Subcutaneous abdominal adipose tissue (tissue), 5 donors: ENCODE measurements around the gene ZNF428.

Experiments
- H3K27ac ChIP-seq: one replicate; pipeline ENCODE4 v1.7.0; 2013; ENCODE audit warnings: low read depth, mild to moderate bottlenecking, inconsistent platforms, low read length, moderate library complexity
- H3K27me3 ChIP-seq, 5 donors: one replicate each; pipeline ENCODE4 v1.7.0; 2013; ENCODE audit warnings: low read length in 5 of 5, inconsistent platforms in 1 of 5; ENCODE audit not compliant: control insufficient read depth in 5 of 5, insufficient read depth in 4 of 5
- H3K36me3 ChIP-seq, 5 donors: one replicate each; pipeline ENCODE4 v1.7.0; 2013; ENCODE audit warnings: low read length in 5 of 5; ENCODE audit not compliant: control insufficient read depth in 5 of 5, insufficient read depth in 5 of 5
- H3K4me1 ChIP-seq, 5 donors: one replicate each; pipeline ENCODE4 v1.7.0; 2013; ENCODE audit warnings: low read length in 5 of 5, mild to moderate bottlenecking in 3 of 5, moderate library complexity in 1 of 5; ENCODE audit not compliant: control insufficient read depth in 5 of 5, insufficient read depth in 5 of 5
- H3K4me3 ChIP-seq, 5 donors: one replicate each; pipeline ENCODE4 v1.7.0; 2013; ENCODE audit warnings: low read length in 5 of 5, low read depth in 1 of 5
- H3K9ac ChIP-seq, 5 donors: one replicate each; pipeline ENCODE4 v1.7.0; 2013; ENCODE audit warnings: low read length in 5 of 5, mild to moderate bottlenecking in 4 of 5, moderate library complexity in 3 of 5
- H3K9me3 ChIP-seq, 5 donors: one replicate each; pipeline ENCODE4 v1.7.0; 2013; ENCODE audit warnings: low read length in 5 of 5; ENCODE audit not compliant: control insufficient read depth in 5 of 5
- donor health status: healthy.
- donor health status: healthy.
- donor health status: healthy.
- donor health status: healthy.
- donor health status: healthy.

ZNF428 gene

DNA sequence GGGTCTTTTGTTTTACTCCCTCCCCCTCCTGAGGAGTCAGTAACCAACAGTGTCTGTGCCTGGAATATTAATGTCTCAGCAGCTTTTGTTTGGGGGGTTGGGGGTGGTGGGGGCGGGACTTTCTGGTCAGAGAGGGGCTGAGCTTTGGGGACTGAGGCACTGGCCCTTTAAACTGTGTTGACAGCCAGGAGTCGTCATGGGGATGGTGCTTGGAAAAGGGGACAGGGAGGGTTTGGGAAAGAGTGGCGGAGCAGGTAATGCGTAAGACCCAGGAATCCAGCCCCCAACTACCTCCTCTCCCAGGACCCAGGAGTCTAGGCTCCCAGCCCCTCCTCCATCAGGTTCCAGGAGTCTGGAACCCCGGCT, 15.1 kb upstream of the ZNF428 start:
- Histone ChIP-seq H3K4me1 (peaks cover 0 to 5% (median 4%) of the 10 kb centered on the region in 5 donors), H3K27me3 (peaks cover 5 to 27% (median 18%) of the 10 kb centered on the region in 5 donors), H3K9ac (no peak overlapping the region), H3K27ac (no peak overlapping the region), H3K4me3 (no peak overlapping the region), H3K36me3 (no peaks in the 10 kb centered on the region), H3K9me3 (no peaks in the 10 kb centered on the region)

- H3K27ac ChIP-seq, result no peak overlapping the region
- peaks cover 0 to 2% (median 2%) of the 10 kb centered on the region in 5 donors for H3K4me1 ChIP-seq
- H3K36me3 ChIP-seq, result no peaks in the 10 kb centered on the region
- H3K27me3 ChIP-seq, result peaks cover 5 to 25% (median 15%) of the 10 kb centered on the region in 5 donors
- H3K9ac ChIP-seq, result no peak overlapping the region
- H3K9me3 ChIP-seq, result no peaks in the 10 kb centered on the region
- H3K4me3 ChIP-seq, result no peak overlapping the region
Observed at GRCh38 chr19:43634068-43634467, 14.6 kb upstream of the ZNF428 start.

GRCh38 chr19:43633520-43633919, 14.1 kb upstream of the ZNF428 start:
- Histone ChIP-seq H3K4me1 (no peaks in the 10 kb centered on the region), H3K27me3 (peaks cover 5 to 20% (median 11%) of the 10 kb centered on the region in 5 donors), H3K9ac (no peak overlapping the region), H3K9me3 (no peaks in the 10 kb centered on the region), H3K36me3 (no peaks in the 10 kb centered on the region), H3K27ac (no peak overlapping the region), H3K4me3 (no peak overlapping the region)

DNA sequence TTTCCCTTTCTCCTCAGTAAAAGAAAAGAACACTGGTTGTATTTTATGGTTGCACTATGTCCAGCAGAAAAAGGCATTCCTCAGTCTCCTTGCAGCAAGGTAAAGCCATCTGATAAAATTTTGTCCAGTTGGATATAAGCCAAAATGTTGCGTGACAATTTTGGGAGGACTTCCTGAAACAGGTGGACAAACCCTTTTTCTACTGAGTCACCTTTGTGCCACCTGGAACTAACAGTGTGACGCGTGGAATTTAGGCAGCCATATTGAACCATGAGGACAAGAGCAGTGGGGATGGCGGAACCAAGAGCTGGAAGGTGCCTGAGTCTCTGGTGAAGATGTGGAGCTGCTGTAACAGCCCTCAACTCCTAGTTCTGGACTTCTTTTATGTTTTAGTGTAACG, 12.1 kb upstream of the ZNF428 start:
- Histone ChIP-seq H3K4me3 (no peak overlapping the region), H3K9me3 (no peaks in the 10 kb centered on the region), H3K4me1 (no peaks in the 10 kb centered on the region), H3K27me3 (peaks cover 8 to 19% (median 15%) of the 10 kb centered on the region in 5 donors), H3K27ac (no peak overlapping the region), H3K9ac (no peak overlapping the region), H3K36me3 (no peaks in the 10 kb centered on the region)

DNA sequence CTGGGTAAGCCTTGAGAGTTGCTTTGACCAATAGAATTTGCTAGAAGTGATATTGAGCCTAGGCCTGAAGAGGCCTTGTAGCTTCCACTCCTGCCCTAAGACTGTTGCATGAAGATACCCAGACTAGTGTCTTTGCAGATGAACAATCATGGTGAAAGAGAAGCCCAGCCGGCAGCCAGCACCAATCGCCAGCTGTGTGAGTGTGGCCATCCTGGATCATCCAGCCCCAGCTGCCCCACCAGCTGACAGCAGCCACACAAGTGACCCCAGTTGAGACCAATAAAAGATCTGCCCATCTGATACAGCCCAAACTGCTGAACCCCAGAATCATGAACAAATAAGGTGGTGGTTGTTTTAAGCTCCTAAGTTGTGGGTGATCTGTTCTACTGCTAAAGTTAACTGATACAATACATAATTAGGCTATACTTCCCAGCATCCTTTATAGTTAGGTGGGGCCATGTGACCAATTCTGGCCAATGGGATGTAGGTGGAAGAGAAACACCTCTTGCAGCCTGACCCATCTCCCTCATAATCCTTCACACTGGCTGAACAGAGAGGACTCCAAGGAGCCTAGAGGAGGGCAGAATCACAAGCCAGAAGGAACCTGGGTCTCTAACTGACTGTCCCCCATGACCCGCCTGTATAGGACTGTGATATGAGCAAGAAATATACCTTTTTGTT, 9.4 kb upstream of the ZNF428 start:
- Histone ChIP-seq H3K4me3 (no peak overlapping the region), H3K9me3 (no peaks in the 10 kb centered on the region), H3K36me3 (no peaks in the 10 kb centered on the region), H3K4me1 (peaks cover 0 to 3% (median 0%) of the 10 kb centered on the region in 5 donors), H3K27me3 (peaks cover 3 to 15% (median 10%) of the 10 kb centered on the region in 5 donors), H3K9ac (no peak overlapping the region), H3K27ac (no peak overlapping the region)

GRCh38 chr19:43626838-43627237, 7.4 kb upstream of the ZNF428 start:
- H3K36me3 ChIP-seq, result no peaks in the 10 kb centered on the region
- peaks cover 0 to 3% (median 0%) of the 10 kb centered on the region in 5 donors for H3K4me1 ChIP-seq
- no peak overlapping the region for H3K9ac ChIP-seq
- peaks cover 3 to 15% (median 10%) of the 10 kb centered on the region in 5 donors for H3K27me3 ChIP-seq
- no peaks in the 10 kb centered on the region for H3K9me3 ChIP-seq
- no peak overlapping the region for H3K27ac ChIP-seq
- H3K4me3 ChIP-seq, result no peak overlapping the region

DNA sequence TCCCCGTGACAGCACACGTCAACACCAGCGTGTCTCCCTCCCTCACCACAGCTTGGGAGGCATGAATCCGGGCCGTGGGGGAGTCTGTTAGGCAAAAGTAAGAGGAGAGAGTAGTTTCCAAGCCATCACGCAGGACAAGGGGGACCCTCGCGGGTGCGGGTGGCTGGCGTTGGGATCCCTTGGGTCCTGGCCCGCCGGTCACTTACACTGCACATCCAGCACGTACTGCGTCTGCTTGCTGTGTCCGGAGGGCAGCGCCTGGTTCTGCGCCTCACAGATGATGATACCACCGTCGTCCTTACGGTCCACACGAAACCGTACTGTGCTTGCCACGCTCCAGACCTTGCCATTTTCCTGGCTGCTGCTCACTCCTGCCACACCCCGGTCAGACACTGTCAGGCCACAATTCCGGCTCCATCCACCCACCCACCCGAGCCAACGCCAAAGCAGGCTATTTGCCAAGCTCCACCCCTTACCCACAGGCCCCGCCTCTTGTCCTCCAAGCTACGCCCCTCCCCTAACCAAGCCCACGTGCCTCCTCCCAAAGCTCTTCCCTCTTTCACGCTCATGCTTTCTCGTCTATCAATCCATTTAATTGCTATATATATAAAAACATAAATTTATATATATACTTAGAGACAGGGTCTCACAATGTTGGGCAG, 6.6 kb upstream of the ZNF428 start:
- Histone ChIP-seq H3K9ac (no peak overlapping the region), H3K9me3 (no peaks in the 10 kb centered on the region), H3K4me1 (peaks cover 0 to 3% (median 0%) of the 10 kb centered on the region in 5 donors), H3K4me3 (no peak overlapping the region), H3K27ac (no peak overlapping the region), H3K27me3 (peaks cover 3 to 15% (median 10%) of the 10 kb centered on the region in 5 donors), H3K36me3 (no peaks in the 10 kb centered on the region)

DNA sequence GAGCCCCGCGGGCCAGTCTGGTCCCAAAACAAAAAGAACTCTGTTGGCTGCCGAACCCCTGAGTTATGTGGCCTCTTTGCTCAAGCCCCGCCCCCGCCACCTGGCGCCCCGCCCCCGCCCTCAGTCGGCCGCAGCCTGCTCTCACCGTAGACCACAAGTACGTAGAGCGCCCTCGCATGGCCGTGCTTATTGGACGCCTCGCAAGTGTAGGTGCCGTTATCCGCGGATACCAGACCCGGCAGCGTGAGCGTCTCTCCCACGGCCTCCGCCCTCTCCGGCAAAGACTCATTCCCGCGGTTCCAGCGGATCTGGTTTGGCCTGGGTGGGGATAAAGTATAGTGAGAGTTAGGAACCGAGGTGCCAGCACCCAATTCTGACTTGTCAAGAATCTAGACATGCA, 5.5 kb upstream of the ZNF428 start:
- Histone ChIP-seq H3K4me3 (no peak overlapping the region), H3K36me3 (no peaks in the 10 kb centered on the region), H3K9ac (no peak overlapping the region), H3K9me3 (no peaks in the 10 kb centered on the region), H3K27ac (no peak overlapping the region), H3K27me3 (peaks cover 3 to 15% (median 10%) of the 10 kb centered on the region in 5 donors), H3K4me1 (peaks cover 0 to 9% (median 5%) of the 10 kb centered on the region in 5 donors)

GRCh38 chr19:43623889-43624670, 4.7 kb upstream of the ZNF428 start:
- Histone ChIP-seq H3K4me3 (no peak overlapping the region), H3K9me3 (no peaks in the 10 kb centered on the region), H3K27ac (no peak overlapping the region), H3K36me3 (no peaks in the 10 kb centered on the region), H3K27me3 (peaks cover 3 to 15% (median 10%) of the 10 kb centered on the region in 5 donors), H3K4me1 (peaks cover 0 to 17% (median 11%) of the 10 kb centered on the region in 5 donors), H3K9ac (no peak overlapping the region)

GRCh38 chr19:43622956-43623355, 3.5 kb upstream of the ZNF428 start:
- H3K4me1 ChIP-seq, result peaks cover 0 to 26% (median 20%) of the 10 kb centered on the region in 5 donors
- H3K9me3 ChIP-seq, result no peaks in the 10 kb centered on the region
- H3K4me3 ChIP-seq, result no peak overlapping the region
- H3K27me3 ChIP-seq, result peaks cover 3 to 15% (median 10%) of the 10 kb centered on the region in 5 donors
- H3K9ac ChIP-seq, result no peak overlapping the region
- no peaks in the 10 kb centered on the region for H3K36me3 ChIP-seq
- no peak overlapping the region for H3K27ac ChIP-seq
